Body of pancreas (tissue), 4 donors: ENCODE results near the gene FOXP1.

ENCODE experiments used
- POLR2A ChIP-seq, 3 donors: fragments of 450-650 bp; IDR thresholded peaks; one replicate each; pipeline ENCODE4 v1.6.1; 2016; ENCODE audit warnings: antibody characterized with exemption in 3 of 3, mild to moderate bottlenecking in 2 of 3
- TF ChIP-seq, protein P1 (sequence below), 7 experiments: fragments of 450-650 bp in 4 of 7; fragments of 200-600 bp in 3 of 7; sonication (generic) in 3 of 7; IDR thresholded peaks; one replicate each; pipeline ENCODE4 v1.5.1; 2016 to 2019; ENCODE audit warnings: antibody characterized with exemption in 7 of 7

DNA sequence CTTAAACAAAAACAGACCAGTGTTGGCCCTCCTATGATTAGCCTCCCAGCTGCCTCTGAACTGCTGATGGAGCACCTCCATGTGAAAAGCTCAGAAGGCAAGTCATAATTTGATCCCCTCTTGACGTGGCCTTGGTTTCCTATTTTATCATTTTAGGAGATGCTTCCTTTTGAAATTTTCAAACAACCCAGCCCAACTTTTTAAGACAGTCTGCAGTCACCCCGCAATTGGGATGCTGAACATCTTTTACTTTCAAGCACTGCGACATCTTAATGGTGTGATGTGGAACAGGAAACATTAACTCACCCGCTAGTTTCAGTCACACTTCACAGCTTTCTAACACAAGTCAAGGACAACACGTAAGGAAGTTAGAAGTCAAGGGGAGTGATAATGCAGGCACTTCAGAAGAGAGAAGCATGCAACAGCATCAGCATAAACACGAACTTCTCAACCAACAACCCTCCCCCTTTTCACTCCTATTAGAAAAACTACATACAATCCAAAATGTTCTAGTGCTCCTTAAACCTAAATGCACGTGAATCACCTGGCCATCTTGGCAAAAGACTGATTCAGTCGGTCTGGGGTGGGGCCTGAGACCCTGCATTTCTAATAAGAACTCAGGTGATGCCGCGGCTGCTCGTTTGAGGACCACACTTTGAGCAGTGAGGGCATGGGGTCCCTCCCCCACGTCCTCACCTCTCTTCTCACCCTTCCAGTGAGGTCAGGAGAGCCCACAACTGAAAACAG lies 161.5 kb downstream of the FOXP1 start:
- TF ChIP-seq, protein P1, sequence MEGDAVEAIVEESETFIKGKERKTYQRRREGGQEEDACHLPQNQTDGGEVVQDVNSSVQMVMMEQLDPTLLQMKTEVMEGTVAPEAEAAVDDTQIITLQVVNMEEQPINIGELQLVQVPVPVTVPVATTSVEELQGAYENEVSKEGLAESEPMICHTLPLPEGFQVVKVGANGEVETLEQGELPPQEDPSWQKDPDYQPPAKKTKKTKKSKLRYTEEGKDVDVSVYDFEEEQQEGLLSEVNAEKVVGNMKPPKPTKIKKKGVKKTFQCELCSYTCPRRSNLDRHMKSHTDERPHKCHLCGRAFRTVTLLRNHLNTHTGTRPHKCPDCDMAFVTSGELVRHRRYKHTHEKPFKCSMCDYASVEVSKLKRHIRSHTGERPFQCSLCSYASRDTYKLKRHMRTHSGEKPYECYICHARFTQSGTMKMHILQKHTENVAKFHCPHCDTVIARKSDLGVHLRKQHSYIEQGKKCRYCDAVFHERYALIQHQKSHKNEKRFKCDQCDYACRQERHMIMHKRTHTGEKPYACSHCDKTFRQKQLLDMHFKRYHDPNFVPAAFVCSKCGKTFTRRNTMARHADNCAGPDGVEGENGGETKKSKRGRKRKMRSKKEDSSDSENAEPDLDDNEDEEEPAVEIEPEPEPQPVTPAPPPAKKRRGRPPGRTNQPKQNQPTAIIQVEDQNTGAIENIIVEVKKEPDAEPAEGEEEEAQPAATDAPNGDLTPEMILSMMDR (IDR thresholded peaks at IDR 0.05) = no peak
- no peak for TF ChIP-seq POLR2A (IDR thresholded peaks at IDR 0.05)
